CD1c-positive myeloid dendritic cell (primary cell): ENCODE data around the gene PDAP1.
"Not testable (repeated sequence)": the region's sequence is repeated elsewhere in the genome, so short reads cannot be mapped to it uniquely, and the experiment has no call there.

Experiments
- DNase-seq: peaks from one replicate; pipeline ENCODE4 v3.0.0-alpha.2; 2016; ENCODE audit errors: extremely low spot score

PDAP1 gene

DNA sequence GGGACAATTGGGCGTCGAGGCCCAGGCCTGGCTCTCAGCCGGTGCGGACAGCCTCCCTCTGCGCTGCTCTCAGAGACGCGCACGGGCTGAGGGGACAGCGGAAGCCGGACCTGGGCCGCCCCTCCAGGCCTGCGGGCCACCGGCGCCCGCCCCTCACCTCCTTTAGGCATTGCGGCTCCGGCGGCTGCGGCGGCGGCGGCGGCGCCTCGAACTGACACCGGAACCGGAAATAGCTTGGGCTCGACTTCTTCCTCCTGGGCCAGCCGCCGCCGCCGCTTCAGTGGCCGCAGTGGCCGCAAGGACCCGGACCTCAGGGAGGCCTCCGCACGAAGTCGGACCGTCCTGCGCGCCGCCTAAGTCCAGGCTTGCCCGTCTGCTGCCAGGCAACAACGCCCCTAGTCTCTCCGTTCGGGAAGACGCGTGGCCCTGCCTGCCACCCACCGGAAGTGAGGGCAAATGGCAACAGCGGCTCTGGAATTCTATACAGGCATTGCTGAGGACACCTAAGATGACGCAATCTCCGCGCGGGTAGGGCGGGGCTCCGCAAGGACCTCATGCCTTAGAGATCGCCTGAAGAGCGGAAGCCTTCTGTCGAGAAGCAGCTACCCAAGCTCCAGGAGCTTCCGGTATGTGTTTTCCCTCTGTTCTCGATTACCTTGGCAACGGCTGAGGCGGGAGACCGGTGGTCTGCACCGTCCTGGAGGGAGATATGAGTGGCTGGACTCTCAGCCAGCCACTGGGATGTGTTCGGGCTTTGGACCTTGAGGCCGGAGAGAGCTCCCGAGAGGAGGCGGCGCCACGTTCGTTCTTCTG is at the start of gene PDAP1, which contains the start of gene BUD31:
PDAP1 (minus strand) TSS at position 219 of the 813 bp plus-strand sequence; CDS start at position 170, 49 bp downstream.
BUD31 (plus strand) TSS at position 591 of the 813 bp plus-strand sequence. CDS start 2,124 bp downstream, outside the sequence.
- DNase-seq: peak; percentile 97

GRCh38 chr7:99457650-99458493 is 49.5 kb upstream of the PDAP1 start:
- no peak for DNase-seq

DNA sequence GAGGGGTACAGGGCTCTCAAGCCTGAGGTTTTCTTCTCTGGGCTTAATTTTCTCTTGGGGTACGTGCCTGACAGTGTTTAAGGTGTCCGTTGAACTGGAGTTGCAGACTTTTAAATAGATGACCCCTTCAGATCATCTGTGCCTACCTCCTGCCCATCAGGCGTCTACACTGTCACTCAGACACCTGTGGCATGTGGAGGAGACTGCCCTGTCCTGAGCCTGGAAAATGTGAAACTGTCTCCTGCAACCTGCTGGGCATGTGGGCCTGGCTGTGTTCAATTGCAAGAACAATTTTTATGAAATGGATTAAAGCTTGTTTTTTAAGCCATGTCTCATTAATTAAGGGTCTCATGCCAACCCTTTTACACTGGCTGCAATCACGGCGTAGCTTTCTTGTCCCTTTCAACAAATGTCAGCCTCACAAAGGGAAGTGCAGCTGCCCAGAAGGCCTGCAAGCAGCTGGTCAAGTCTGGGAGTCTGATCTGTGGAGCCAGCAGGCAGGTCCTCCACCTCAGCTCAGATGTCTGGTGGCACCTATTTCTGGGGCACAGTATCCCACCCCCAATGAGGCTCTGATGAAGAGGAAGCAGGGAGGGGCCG is 48.8 kb upstream of the PDAP1 start:
- no peak for DNase-seq

DNA sequence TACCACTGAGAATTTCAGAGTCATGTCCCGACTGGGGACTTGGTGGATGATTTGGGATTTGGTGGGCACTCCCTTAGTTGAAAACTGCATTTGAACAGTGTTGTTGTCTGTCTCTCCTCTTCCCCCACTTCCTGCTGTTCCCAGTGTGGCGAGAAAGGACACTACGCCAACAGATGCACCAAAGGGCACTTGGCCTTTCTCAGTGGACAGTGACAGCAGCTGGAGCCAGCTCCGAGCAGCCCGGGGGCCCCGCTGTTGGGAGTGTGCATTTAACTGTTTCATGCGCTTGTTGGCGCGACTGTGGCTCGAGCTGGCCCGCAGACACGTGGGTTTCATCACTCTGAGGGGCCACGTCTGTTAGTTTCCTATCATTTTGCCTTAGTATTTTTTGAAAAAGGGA is 47.9 kb upstream of the PDAP1 start:
- no peak for DNase-seq

- no peak for DNase-seq
Measured at GRCh38 chr7:99455874-99456273, 47.5 kb upstream of the PDAP1 start.

DNA sequence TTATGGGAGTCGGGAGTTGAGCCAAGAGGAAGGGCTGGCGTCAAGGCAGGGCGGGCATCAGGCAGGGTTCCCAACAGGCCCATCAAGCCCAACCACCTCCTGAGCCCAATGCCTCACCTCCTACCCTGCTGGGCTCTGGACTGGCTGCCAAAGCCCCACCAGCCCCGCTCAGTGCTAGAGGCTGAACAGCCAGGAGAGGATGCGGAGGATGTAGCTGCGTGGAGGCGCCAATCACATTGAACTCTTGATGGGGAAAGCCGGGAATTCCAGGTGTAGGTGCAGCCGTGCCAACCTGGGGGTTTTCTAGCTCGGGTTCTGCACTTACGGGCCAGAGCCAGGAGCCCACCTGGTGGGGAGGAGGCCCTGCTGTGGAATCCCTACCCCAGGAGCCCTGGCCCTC is 44.7 kb upstream of the PDAP1 start:
- no peak for DNase-seq

- DNase-seq: no peak
Measured at GRCh38 chr7:99452541-99452940, 44.1 kb upstream of the PDAP1 start.

GRCh38 chr7:99451936-99452335 is 43.5 kb upstream of the PDAP1 start:
- DNase-seq: no peak

GRCh38 chr7:99449326-99449725 is 40.9 kb upstream of the PDAP1 start:
- DNase-seq: no peak

DNA sequence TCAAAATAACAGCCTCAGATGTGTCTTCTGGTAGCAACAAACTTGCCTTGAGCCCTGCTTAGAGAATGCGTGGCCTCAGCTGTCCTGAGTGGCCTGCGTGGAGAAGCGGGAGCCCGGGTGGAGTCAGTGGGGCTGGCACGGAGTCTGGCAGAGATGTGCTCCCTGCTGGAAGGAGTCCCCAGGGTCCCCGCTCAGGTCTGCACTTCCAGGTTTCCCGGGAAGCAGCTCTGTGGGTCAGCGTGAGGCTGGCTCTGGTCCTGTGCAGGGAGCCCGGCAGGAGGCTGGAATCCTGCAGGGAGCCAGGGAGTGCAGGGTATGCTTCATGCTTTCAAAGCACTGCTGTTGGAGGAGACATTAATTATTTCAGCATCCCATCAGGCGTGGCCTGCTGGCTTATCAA is 40.5 kb upstream of the PDAP1 start:
- no peak for DNase-seq

DNA sequence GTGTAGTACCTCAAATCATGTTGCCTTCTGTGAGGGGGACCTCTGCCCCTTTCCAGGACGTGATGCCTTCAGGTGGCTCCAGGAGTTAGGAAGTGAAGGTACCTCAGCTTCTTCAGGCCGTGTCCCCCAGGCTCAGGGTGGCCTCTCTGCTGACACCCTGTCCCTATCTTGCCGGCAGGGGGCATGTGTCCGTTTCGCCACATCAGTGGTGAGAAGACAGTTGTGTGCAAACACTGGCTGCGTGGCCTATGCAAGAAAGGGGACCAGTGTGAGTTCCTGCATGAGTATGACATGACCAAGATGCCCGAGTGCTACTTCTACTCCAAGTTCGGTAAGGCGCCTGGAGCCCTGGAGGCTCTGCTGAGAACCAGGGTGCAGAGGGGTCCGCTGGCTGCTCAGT is 39.5 kb upstream of the PDAP1 start:
- DNase-seq: no peak

DNA sequence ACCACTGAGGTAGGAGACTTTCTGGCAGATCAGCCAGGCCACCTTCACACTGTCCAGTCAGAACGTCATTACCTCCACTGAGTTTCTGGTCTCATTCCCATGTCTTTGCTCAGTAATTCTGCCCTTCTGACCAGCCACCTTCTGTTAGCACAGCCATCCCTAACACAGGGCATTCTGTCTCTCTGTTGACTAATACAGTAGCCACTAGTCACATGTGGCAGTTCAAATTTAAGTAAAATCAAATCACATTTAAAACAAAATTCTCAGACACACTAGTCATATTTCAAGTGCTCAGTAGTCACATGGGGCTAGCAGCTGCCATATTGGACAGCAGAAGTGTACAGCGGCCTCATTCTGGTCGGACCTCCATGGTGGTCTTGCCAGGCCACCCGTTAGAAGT is 37.7 kb upstream of the PDAP1 start:
- DNase-seq: no peak

DNA sequence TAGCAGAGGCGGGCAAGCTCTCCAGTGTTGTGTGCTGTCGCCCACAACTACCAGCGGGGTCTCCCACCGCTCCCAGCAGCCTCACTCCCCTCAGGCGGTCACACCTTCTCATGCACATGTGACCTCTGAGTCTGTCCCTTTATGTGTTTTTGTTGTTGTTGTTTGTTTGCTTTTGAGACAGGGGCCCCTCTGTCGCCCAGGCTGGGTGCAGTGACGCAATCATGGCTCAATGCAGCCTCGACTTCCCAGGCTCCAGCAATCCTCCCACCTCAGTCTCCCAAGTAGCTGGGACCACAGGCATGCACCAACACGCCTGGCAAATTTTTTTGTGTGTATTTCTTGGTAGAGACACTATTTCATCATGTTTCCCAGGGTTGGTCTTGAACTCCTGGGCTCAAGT is 31.8 kb upstream of the PDAP1 start:
- DNase-seq: no peak

DNA sequence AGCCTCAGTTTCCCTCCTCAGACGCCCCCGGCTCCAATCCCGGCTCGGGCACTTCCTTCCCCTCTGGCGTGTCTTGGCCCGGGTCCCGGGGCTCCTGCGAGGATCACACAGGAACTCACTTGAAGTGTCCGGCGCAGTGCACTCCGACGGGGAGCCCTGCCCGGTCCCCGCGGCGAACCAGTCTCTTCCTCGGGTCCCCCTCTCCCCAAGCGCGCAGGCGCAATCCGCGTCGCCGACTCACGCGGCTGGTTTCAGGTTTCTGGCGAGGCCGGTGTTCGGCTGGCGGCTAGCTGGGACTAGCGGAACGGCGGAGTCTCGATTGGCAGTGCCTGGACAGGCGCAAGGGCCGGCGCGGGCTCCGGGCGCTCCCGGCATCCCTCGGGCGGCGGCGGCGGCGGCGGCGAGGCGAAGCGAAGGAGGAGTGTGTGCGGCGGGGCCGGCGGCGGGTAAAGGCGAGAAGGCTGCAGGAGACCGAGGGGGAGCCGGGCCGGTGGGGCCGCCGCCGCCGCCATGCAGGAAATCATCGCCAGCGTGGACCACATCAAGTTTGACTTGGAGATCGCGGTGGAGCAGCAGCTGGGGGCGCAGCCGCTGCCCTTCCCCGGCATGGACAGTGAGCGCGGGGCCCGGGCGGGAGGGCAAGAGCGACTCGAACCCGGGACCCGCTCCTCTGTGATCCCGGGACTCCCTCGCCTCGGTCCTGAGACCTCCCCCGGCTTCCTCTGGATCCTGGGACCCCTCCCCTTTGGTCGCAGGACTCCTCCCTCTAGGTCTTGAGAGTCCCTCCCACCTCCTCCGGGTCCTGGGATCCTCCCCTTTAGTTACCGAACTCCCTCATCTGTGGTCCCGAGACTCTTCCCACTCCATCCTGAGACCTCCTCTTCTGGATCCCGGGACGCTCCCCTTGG is 30.4 kb upstream of the PDAP1 start, which contains the start of the genes CPSF4 and PTCD1:
CPSF4 (plus strand) TSS at position 371 of the 908 bp plus-strand sequence; CDS start at position 511, 140 bp downstream.
PTCD1 (minus strand) TSS at position 226 of the 908 bp plus-strand sequence. CDS start 3,556 bp downstream, outside the sequence.
- DNase-seq: peak; percentile 97

GRCh38 chr7:99437946-99438572 is 29.7 kb upstream of the PDAP1 start:
- DNase-seq: no peak

DNA sequence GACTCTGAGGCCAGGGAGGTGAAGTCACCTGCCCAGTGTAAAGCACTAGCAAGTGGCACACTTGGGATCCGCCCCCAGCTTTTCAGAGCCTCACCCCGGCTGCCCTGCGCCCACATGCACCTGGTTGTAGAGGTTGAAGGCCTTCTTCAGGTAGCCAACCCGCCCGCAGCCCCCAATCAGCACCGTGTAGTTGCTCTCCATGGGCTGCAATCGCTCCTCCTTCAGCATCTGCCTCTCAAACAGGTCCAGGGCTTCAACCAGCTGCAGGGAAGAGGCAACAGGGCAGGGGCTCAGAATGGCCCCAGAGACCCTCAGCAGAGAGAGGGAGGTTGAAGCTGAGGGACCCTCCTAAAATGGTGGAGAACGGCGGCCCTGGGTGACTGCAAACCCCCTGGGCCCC is 24.8 kb upstream of the PDAP1 start:
- no peak for DNase-seq

DNA sequence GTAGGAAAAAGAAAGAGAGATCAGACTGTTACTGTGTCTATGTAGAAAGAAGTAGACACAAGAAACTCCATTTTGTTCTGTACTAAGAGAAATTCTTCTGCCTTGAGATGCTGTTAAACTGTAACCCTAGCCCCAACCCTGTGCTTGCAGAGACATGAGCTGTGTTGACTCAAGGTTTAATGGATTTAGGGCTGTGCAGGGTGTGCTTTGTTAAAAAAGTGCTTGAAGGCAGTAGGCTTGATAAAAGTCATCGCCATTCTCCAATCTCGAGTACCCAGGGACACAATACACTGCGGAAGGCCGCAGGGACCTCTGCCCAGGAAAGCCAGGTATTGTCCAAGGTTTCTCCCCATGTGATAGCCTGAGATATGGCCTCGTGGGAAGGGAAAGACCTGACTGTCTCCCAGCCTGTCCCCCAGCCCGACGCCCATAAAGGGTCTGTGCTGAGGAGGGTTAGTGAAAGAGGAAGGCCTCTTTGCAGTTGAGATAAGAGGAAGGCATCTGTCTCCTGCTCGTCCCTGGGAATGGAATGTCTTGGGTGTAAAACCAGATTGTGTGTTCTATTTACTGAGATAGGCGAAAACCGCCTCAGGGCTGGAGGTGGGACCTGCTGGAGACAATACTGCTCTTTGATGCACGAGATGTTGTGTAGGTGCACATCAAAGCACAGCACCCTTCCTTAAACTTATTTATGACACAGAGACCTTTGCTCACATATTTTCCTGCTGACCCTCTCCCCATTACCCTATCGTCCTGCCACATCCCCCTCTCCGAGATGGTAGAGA is 23.6 kb upstream of the PDAP1 start:
- DNase-seq: not testable (repeated sequence)

- DNase-seq: no peak
Measured at GRCh38 chr7:99429756-99430155, 21.4 kb upstream of the PDAP1 start.

DNA sequence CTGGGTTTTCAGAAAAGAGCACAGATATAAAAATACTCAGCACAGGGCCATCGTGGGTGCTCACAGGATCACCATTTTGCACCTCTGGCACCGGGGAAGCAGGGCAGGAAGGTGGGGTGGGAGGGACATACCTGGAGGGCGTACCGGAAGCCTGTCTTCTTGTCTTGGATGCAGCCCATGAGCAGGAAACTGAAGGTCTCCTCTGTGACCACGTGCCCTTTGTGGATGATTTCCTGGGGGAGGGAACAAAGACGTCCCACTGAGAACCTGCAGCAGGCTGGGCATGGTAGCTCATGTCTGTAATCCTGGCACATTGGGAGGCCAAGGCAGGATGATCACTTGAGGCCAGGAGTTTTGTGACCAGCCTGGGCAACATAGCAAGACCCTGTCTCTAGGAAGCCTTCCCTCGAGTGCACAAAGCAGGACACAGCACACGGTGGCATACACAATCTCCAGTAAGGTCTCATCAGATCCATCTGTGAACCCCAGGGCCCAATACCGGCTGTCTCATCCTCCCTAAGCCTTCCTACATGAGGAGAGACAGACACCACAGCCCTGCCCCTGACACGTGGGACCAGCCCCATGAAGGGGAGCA is 20.7 kb upstream of the PDAP1 start:
- no peak for DNase-seq
